NCI-H1436 (cell line): ENCODE results near the gene FBH1.
"Not testable (repeated sequence)": the region's sequence is repeated elsewhere in the genome, so short reads cannot be mapped to it uniquely, and the experiment has no call there.

Source experiments
- DNase-seq: peaks from one replicate; lab custom pipeline; 2025; lab: John Stamatoyannopoulos, UW

The FBH1 gene

DNA sequence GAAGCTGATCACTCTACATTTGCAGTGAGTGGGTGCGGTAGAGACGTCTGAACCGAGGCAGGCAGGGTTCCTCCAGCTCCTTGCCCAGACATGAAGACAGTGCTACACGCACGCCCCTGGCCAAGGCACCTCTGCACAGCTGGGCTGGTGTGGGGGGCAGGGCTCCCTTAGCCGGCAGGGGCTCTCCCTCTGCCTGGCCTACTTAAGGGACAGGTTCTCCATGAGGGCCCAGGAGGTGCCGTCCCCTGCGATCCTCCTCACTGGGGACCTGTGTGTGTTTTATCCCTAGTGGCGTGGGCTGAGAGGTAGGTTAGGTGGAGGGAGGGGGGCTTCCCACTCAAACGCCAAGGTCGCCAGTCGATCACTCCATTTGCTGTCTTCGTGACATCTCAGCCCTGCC is 52.0 kb downstream of the FBH1 start:
- no peak for DNase-seq

DNA sequence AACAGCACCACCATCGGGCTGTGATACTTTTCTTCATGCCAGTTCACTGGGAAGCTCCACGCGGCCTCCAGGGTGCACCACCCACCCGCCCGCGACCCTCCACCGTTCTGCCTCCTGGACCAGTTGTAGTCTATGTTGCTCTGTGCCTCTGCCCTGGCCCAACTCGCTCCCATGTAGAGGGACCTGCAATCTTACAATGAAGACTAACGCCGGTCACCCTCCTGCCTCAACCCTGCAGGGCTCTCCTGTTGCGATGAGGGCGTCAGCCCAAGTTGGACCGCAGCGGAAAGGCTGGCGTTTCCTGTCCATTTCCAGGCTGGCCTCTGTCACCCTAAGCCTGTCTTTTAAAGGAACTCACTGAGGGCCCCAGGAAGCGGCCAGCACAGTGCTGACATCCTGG is 52.4 kb downstream of the FBH1 start:
- no peak for DNase-seq

DNA sequence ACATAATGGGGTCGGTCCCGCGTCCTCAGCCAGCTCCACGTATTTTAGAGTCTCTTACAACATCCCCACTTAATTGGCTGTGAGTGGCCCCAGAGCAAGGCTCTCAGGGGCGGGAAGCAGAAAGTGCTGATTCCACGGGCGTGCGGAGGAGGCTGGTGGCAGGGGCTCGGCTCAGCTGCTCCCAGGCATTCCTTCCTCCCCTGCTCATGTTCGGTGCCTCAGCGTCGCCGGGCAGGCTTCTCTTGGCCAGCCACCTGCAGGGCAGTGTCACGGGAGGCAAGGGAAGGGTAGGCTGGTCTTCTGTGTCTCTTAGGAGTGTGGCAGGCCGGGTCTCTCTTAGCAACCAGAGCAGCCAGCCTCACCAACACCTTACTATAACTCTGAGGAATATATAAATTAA is 53.5 kb downstream of the FBH1 start:
- DNase-seq = peak; percentile 3

DNA sequence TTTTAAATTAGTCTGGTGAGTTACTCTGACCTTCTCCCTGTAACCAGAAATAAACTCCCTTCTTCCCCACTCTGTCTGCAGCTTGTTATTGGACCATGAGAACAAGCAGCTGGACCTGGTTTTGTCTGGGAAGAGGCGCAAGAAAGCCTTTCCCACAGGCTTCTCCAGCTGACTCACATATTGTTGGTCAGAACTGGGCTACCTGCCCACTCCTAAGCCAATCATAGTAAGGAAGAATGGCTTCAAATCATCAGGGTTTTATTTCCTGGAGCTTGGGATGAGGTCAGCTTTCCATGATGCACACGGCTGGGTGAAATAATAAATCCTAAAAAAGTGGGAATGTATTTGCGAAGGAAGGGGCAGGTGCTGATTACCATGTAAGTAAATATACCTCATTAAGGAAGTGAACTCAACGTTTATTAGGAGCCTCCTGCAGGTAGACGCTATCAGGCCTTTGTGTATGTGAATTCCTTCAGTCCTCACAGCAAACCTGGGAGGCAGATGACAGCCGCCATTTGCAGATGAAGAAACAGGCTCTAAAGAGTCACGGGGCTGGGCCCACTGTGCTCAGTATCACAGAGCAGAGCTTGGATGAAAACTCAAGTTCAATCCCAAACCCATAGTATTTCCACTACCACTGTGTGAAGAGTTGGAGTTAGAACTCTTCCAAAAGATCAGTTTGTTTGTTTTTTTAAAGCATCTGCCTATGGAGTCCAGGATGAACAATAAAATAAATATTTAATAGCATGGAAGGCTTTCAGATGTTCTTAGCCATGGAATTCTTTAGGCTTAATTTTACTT is 54.5 kb downstream of the FBH1 start:
- DNase-seq = no peak

- DNase-seq = no peak
These were observed 55.1 kb downstream of the FBH1 start for GRCh38 chr10:5945190-5945509.

- DNase-seq = no peak
These were observed 55.7 kb downstream of the FBH1 start for GRCh38 chr10:5945561-5946418.

DNA sequence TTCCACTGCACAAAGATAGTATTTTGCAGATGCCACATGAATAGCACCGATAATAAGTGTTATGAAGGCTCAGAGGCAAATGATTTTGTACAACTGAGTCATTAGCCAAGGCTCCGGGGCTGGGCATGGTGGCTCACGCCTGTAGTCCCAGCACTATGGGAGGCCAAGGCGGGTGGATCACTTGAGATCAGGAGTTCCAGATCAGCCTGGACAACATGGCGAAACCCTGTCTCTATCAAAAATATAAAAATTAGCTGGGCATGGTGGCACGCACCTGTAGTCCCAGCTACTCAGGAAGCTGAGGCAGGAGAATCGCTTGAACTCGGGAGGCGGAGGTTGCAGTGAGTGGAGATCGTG is 56.4 kb downstream of the FBH1 start:
- not testable (repeated sequence) for DNase-seq

GRCh38 chr10:5946786-5947185 is 56.7 kb downstream of the FBH1 start:
- no peak for DNase-seq

DNA sequence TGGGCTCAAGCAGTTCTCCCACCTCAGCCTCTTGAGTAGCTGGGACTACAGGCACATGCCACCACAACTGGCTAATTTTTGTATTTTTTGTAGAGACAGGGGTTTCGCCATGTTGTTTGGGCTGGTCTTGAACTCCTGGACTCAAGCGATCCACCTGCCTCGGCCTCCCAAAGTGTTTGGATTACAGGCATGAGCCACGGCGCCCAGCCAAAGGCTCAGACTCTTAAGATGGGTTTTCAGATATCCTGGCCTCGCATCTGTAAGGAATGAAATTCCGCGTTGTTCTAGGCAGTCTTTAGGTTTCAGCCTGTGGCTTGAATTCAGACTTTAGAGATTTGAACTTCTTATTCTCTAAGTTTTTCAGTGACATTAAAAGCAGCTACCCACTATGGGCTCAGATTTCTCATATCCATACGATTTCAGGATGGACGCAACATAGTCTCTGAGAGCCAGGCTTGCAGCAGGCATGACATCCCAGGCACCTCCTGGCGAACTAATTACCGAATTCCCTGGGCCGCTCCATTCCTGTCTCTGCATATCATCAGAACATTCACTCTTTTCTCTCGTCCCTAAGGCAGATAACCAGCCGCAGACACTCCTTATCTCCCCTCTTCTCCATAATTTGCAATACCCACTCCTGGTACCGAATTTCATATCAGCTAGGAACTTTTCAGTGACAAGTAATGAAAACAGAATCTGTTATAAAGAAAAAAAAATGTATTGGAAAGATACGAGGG is 57.6 kb downstream of the FBH1 start:
- no peak for DNase-seq

DNA sequence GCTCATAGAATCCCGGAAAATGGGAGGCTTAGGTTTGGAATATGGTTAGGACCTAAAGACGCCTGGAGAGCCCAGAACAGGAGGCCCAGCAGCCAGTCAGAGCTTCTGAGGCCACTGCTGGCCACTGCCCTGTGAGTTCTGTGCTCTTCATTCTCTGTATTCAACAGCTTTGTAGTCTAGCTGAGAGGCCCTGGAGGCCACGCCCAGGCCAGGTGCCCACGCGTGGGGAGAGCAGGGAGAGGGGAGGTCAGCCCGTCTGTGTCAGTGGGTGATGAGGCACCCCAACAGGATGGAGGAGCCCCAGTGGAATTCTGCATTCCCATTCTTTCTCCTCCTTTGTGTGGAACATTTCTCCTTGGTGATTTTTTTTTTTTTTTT is 58.2 kb downstream of the FBH1 start:
- DNase-seq = no peak

DNA sequence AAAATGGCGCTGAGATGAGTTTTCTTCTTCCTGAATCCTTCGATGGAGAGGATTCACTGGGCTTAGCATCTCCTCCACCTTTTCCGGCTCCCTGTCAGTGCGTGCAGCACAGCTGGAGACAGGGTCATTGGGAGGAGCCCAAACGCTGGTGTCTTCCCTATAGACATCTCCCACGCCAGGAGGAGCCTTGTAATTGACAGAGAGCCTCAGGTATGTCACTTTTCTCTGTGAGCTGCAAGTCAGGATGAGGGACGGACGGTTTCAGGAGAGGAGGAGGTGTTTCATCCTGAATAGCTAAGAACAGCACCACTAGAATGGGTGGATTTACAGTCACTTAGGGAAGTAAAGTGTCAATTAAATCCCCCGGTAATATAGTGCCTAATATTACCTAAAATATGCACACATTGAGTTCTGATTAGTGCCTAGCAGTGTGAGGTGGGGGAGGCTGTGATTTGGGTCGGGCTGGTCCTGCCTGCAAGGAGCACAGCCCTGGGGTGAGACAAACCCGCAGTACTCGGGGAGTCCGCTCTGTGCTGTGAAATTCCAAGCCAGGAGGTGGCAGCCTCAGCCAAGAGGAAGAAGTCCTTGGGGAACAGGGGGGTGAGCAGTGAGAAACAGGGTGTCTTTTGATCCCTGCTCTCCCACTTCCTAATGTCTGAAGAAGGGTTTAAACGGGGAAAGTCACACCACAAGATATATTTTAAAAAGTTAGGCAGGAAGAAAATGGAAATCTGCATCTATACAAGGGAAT is 59.1 kb downstream of the FBH1 start:
- peak; percentile 2 for DNase-seq

DNA sequence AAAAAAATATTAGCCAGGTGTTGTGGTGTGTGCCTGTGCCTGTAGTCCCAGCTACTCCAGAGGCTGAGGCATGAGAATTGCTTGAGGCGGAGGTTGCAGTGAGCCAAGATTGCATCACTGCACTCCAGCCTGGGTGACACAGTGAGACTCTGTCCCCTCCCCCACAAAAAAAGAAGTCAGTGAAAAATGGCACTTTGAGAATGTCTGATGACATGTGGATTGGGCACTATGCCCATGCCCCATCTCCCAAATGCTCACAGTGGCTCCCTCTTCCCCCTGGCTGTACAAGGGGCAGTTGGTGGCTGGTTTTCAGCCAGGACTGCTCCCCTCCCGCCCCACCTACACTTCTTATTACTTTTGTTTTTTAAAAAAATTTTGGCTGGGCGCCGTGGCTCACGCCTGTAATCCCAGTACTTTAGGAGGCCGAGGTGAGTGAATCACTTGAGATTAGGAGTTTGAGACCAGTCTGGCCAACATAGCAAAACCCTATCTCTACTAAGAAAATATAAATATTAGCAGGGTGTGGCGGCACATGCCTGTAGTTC is 61.2 kb downstream of the FBH1 start:
- no peak for DNase-seq

- no peak for DNase-seq
These were observed 61.8 kb downstream of the FBH1 start for GRCh38 chr10:5951721-5952407.

DNA sequence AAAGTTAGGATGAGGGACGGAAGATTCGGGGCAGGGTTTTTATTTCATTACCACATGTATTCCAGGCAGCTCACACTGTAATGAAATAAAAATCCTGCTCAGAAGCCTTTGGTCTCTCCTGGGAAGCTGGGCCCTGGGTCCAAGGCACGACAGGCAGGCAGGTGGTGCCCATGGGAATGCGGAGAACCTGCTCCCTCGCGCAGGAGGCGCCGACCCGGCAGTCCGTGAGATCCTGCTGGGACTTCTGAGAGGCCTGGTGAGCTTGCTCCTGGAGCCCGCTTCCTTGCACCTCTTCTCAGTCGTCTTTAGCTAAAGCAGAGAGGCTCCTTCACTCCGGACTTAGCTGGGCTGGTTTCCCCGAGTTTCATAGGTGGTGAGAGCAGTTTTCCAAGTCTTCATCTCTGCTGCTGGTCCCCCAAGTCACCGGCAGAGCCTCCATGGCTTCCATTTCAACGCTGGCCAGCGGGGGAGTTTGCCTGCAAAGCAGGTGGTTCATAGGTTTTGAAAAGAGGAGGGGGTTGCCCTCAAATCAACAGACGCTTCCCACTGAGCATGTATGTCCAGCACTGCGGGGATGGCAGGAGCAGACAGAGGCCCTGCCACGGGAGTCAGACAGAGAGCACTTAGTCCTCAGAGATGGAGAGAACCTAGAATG is 62.8 kb downstream of the FBH1 start:
- DNase-seq = no peak

GRCh38 chr10:5953676-5954075 is 63.6 kb downstream of the FBH1 start:
- DNase-seq = no peak

DNA sequence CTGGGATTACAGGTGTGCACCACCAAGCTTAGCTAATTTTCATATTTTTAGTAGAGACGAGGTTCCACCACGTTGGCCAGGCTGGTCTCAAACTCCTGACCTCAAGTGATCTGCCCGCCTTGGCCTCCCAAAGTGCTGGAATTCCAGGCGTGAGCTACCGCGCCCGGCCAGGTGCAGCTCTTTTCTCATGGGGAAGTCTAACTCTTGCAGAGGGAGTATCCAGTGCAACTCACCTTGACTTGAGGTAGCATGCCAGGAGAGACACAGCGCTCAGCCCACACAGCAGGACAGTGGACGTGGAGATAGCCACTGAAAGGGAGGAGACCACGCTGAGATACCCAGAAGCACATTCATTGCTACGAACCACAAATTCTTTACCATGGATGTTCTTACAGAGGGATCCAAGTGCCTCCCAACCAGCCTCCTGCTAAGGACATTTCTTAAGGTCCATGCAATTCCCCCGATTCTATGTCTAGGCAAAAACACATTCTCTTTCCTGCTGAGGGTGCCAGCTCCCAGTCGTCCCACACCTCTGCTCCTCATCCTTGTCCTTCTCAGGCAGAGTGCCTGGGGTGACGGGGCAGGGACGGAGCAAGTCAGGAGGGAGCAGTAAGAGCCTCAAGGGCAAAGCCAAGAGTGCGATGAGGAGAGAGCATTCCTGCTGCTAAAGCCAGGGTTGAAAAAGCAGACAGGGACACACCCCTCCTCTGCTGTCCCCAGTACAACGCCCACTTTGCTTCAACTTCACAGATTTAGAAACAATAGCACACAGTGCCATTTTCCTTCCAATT is 66.3 kb downstream of the FBH1 start:
- no peak for DNase-seq

- DNase-seq = no peak
These were observed 68.0 kb downstream of the FBH1 start for GRCh38 chr10:5958077-5958476.

- DNase-seq = no peak
These were observed 68.6 kb downstream of the FBH1 start for GRCh38 chr10:5958675-5959074.

GRCh38 chr10:5959142-5959541 is 69.1 kb downstream of the FBH1 start:
- DNase-seq = no peak

GRCh38 chr10:5959581-5960069 is 69.6 kb downstream of the FBH1 start:
- no peak for DNase-seq
